Right hindlimb (tissue), 1 donor: ENCODE measurements around the gene RAD51B.
"Not testable (repeated sequence)": the region's sequence is repeated elsewhere in the genome, so short reads cannot be mapped to it uniquely, and the experiment has no call there.

Experiments
- DNase-seq: peaks from one replicate; pipeline ENCODE4 v3.0.0-alpha.2; 2018

RAD51B gene

GRCh38 chr14:68749487-68750475 is 930.2 kb downstream of the RAD51B start:
- DNase-seq, result no peak

- DNase-seq, result no peak
These were observed 932.9 kb downstream of the RAD51B start for GRCh38 chr14:68752271-68753006.

- no peak for DNase-seq
These were observed 934.1 kb downstream of the RAD51B start for GRCh38 chr14:68753690-68754089.

GRCh38 chr14:68755016-68755353 is 935.4 kb downstream of the RAD51B start:
- no peak for DNase-seq

- DNase-seq, result no peak
These were observed 936.5 kb downstream of the RAD51B start for GRCh38 chr14:68756000-68756481.

GRCh38 chr14:68756734-68757133 is 937.2 kb downstream of the RAD51B start:
- DNase-seq, result no peak

- peak; percentile 52 for DNase-seq
These were observed 938.1 kb downstream of the RAD51B start for GRCh38 chr14:68757618-68758081.

GRCh38 chr14:68758301-68758700 is 938.7 kb downstream of the RAD51B start:
- DNase-seq, result no peak

- no peak for DNase-seq
These were observed 939.5 kb downstream of the RAD51B start for GRCh38 chr14:68759017-68759560.

- DNase-seq, result no peak
These were observed 940.4 kb downstream of the RAD51B start for GRCh38 chr14:68759937-68760336.

GRCh38 chr14:68760761-68761160 is 941.2 kb downstream of the RAD51B start:
- no peak for DNase-seq

GRCh38 chr14:68761391-68761790 is 941.8 kb downstream of the RAD51B start:
- no peak for DNase-seq

- peak; percentile 69 for DNase-seq
These were observed 943.6 kb downstream of the RAD51B start for GRCh38 chr14:68762953-68763764.

- DNase-seq, result not testable (repeated sequence)
These were observed 944.3 kb downstream of the RAD51B start for GRCh38 chr14:68763843-68764242.

GRCh38 chr14:68766299-68767247 is 947.0 kb downstream of the RAD51B start:
- no peak for DNase-seq

GRCh38 chr14:68767248-68767645 is 947.7 kb downstream of the RAD51B start:
- no peak for DNase-seq

GRCh38 chr14:68768316-68768715 is 948.7 kb downstream of the RAD51B start:
- no peak for DNase-seq

GRCh38 chr14:68770051-68770450 is 950.5 kb downstream of the RAD51B start:
- DNase-seq, result no peak

- DNase-seq, result no peak
These were observed 951.1 kb downstream of the RAD51B start for GRCh38 chr14:68770553-68771286.

GRCh38 chr14:68771631-68772030 is 952.1 kb downstream of the RAD51B start:
- DNase-seq, result no peak
